Right lobe of liver (tissue), 6 donors: Measurements from ENCODE around the gene CD2AP. TPM values are rescaled to one million over a fixed set of nuclear protein-coding genes. Genes with fewer than 3 reads are reported as not detected.

Source experiments
- ATAC-seq, 4 donors: fragments of 200-7000 bp; cut with Tn5 transposase; one replicate each; pipeline ENCODE4 v1.9.1; 2020; ENCODE audit warnings: mild to moderate bottlenecking in 4 of 4, moderate library complexity in 4 of 4
- DNase-seq, 3 donors: peaks; one replicate each; pipeline ENCODE4 v3.0.0-alpha.2; 2020
- H3K27ac ChIP-seq, 3 donors: fragments of 200-600 bp; one replicate each; pipeline ENCODE4 v1.8.0; 2022
- H3K27me3 ChIP-seq, 2 donors: fragments of 200-600 bp; one replicate each; pipeline ENCODE4 v1.8.0; 2022
- H3K36me3 ChIP-seq, 4 donors: fragments of 200-600 bp; sonication (generic) in 1 of 4; one replicate each; pipeline versions ENCODE4 v1.5.1 to v1.8.0; 2017 to 2022; ENCODE audit warnings: control low read depth in 1 of 4
- H3K4me1 ChIP-seq, 4 donors: fragments of 200-600 bp; sonication (generic) in 1 of 4; one replicate each; pipeline versions ENCODE4 v1.5.1 to v1.8.0; 2017 to 2022; ENCODE audit warnings: control low read depth in 1 of 4
- H3K4me3 ChIP-seq, 3 donors: fragments of 200-600 bp; one replicate each; pipeline ENCODE4 v1.8.0; 2022
- H3K9me3 ChIP-seq, 4 donors: fragments of 200-600 bp; sonication (generic) in 1 of 4; one replicate each; pipeline versions ENCODE4 v1.5.1 to v1.8.0; 2017 to 2022; ENCODE audit warnings: control low read depth in 1 of 4
- CTCF ChIP-seq, 4 donors: fragments of 200-600 bp in 3 of 4; fragments of 450-650 bp in 1 of 4; IDR thresholded peaks; one replicate each; pipeline versions ENCODE4 v1.5.1 to v1.8.0; 2016 to 2022; ENCODE audit warnings: antibody characterized with exemption in 4 of 4, mild to moderate bottlenecking in 2 of 4
- POLR2A ChIP-seq: fragments of 450-650 bp; IDR thresholded peaks from one replicate; pipeline ENCODE4 v1.6.1; 2017; ENCODE audit warnings: antibody characterized with exemption, mild to moderate bottlenecking
- WGBS: methylation state at CpG from one replicate; pipeline ENCODE4 v1.1.6; 2018; ENCODE audit warnings: low coverage, low lambda C conversion rate; ENCODE audit not compliant: insufficient coverage; ENCODE audit errors: missing lambda C conversion rate; 5-methylcytosine and 5-hydroxymethylcytosine counted together
- intact Hi-C, 2 donors: fragments of 100-400 bp; cut with DNase I; formaldehyde crosslinking; loops; one replicate each; pipeline versions ENCODE4 v1.11.2 to v1.14.1; 2022
- total RNA-seq, 6 experiments: library from RNA; depleted of rRNA in 2 of 6; stranded (reverse); fragments of >200 nt in 2 of 6; fragmentation: NEBNext Ultra II Directional in 3 of 6; extraction: Animal tissue kit (Norgen Biotek cat#: 25700) in 3 of 6; gene quantifications; one replicate each; pipeline versions ENCODE4 v1.1.0 to v1.2.4, GENCODE V29; 2016 to 2023
- donor health status: DM: no; HTN: yes; CAD: no.
- donor health status: DM: no; HTN: no; CAD: no.
- donor health status: DM: no; HTN: no; CAD: no.
- donor health status: DM: no; HTN: yes; CAD: no.
- donor health status: DM: no; HTN: yes; CAD: no.

The CD2AP gene
- total RNA-seq, 6 experiments from 2014 or later = 12.0 to 24.8 (median 15.1) TPM

GRCh38 chr6:47535316-47536225, 58.0 kb downstream of the CD2AP start:
- TF ChIP-seq POLR2A = no peak
- no peak for TF ChIP-seq CTCF (IDR thresholded peaks at IDR 0.05)
- WGBS = 50% methylated on average over 2 of the region's 2 CpGs
- Histone ChIP-seq H3K27ac (no peak overlapping the region), H3K36me3 (no peaks in the 10 kb centered on the region), H3K27me3 (no peaks in the 10 kb centered on the region), H3K4me1 (no peaks in the 10 kb centered on the region), H3K9me3 (no peaks in the 10 kb centered on the region), H3K4me3 (no peak overlapping the region)
- intact Hi-C loops = no loop called here
- ATAC-seq (no peak), DNase-seq (no peak)

GRCh38 chr6:47536816-47537401, 59.3 kb downstream of the CD2AP start:
- WGBS = 69% methylated on average over 4 of the region's 4 CpGs
- no peak for TF ChIP-seq CTCF (IDR thresholded peaks at IDR 0.05)
- TF ChIP-seq POLR2A = no peak
- DNase-seq (no peak), ATAC-seq (no peak)
- H3K27ac ChIP-seq = no peak overlapping the region
- H3K4me3 ChIP-seq = no peak overlapping the region
- intact Hi-C loops = no loop called here
- H3K4me1 ChIP-seq = no peaks in the 10 kb centered on the region
- no peaks in the 10 kb centered on the region for H3K27me3 ChIP-seq
- H3K9me3 ChIP-seq = no peaks in the 10 kb centered on the region
- no peaks in the 10 kb centered on the region for H3K36me3 ChIP-seq

- Histone ChIP-seq H3K27ac (no peak overlapping the region), H3K4me1 (no peaks in the 10 kb centered on the region), H3K27me3 (no peaks in the 10 kb centered on the region), H3K36me3 (peaks cover 0 to 12% (median 4%) of the 10 kb centered on the region in 4 donors), H3K9me3 (no peaks in the 10 kb centered on the region), H3K4me3 (no peak overlapping the region)
- TF ChIP-seq CTCF (IDR thresholded peaks at IDR 0.05) (no peak), POLR2A (no peak)
- WGBS = 100% methylated on average over 3 of the region's 6 CpGs
- intact Hi-C loops = no loop called here
- DNase-seq = no peak
- no peak for ATAC-seq
Measured at GRCh38 chr6:47545223-47545622, 67.6 kb downstream of the CD2AP start.

GRCh38 chr6:47551670-47552069, 74.1 kb downstream of the CD2AP start:
- no peak overlapping the region for H3K4me3 ChIP-seq
- no peaks in the 10 kb centered on the region for H3K4me1 ChIP-seq
- WGBS = 93% methylated on average over 4 of the region's 4 CpGs
- ATAC-seq = no peak
- intact Hi-C loops = no loop called here
- no peaks in the 10 kb centered on the region for H3K9me3 ChIP-seq
- no peak for DNase-seq
- no peaks in the 10 kb centered on the region for H3K27me3 ChIP-seq
- H3K36me3 ChIP-seq = no peaks in the 10 kb centered on the region
- no peak overlapping the region for H3K27ac ChIP-seq
- no peak for TF ChIP-seq CTCF (IDR thresholded peaks at IDR 0.05)
